Measurements from ENCODE around the gene LCLAT1.

GRCh38 chr2:30627151-30627550 is 180.1 kb downstream of the LCLAT1 start:
- TF ChIP-seq CTCF (IDR thresholded peaks at IDR 0.05; ENCODE audit: low read length): no peak
- no peak for TF ChIP-seq EZH2 (IDR thresholded peaks at IDR 0.05; ENCODE audit: borderline replicate concordance, low read length)

Data from OCI-LY1 (cell line).